Kidney (tissue), 14 donors: ENCODE data around the gene SLC17A9. TPM values are rescaled to one million over a fixed set of nuclear protein-coding genes. Genes with fewer than 3 reads are reported as not detected.
A peak's percentile ranks its signal among the peaks of the same experiment; 100 is the strongest.

Experiments used
- DNase-seq, 5 donors: peaks; one replicate each; pipeline ENCODE4 v3.0.0-alpha.2; 2013 to 2020
- FAIRE-seq: peaks from 2 replicates; lab custom pipeline; 2012; peaks lifted over from hg19 to GRCh38; lab: Jason Lieb, UNC
- H3K27ac ChIP-seq, 2 donors: one replicate each; pipeline ENCODE4 v1.7.0; 2013; ENCODE audit warnings: low read depth in 2 of 2, low read length in 2 of 2, inconsistent platforms in 1 of 2
- H3K27me3 ChIP-seq: one replicate; pipeline ENCODE4 v1.7.1; 2013; ENCODE audit warnings: low read length, inconsistent platforms; ENCODE audit not compliant: control insufficient read depth, insufficient read depth
- H3K36me3 ChIP-seq, 3 donors: one replicate each; pipeline versions ENCODE4 v1.7.0 to v1.7.1; 2013; ENCODE audit warnings: low read length in 3 of 3, control low read depth in 1 of 3, inconsistent platforms in 1 of 3; ENCODE audit not compliant: insufficient read depth in 3 of 3, control insufficient read depth in 2 of 3
- H3K4me1 ChIP-seq, 3 donors: one replicate each; pipeline versions ENCODE4 v1.7.0 to v1.7.1; 2013; ENCODE audit warnings: low read length in 3 of 3, inconsistent platforms in 1 of 3, low read depth in 1 of 3; ENCODE audit not compliant: control insufficient read depth in 2 of 3, insufficient read depth in 2 of 3
- H3K4me3 ChIP-seq, 3 donors: one replicate each; pipeline versions ENCODE4 v1.7.0 to v1.8.1; 2013; ENCODE audit warnings: low read length in 3 of 3, control low read depth in 1 of 3, inconsistent platforms in 1 of 3
- H3K9ac ChIP-seq, 3 donors: one replicate each; pipeline versions ENCODE4 v1.7.0 to v1.7.1; 2013; ENCODE audit warnings: low read length in 3 of 3, control low read depth in 1 of 3, inconsistent platforms in 1 of 3
- H3K9me3 ChIP-seq, 3 donors: one replicate each; pipeline versions ENCODE4 v1.7.0 to v1.7.1; 2013; ENCODE audit warnings: low read length in 3 of 3, control low read depth in 1 of 3, inconsistent platforms in 1 of 3; ENCODE audit not compliant: control insufficient read depth in 2 of 3, insufficient read depth in 1 of 3
- CTCF ChIP-seq: IDR thresholded peaks from 3 replicates; pipeline ENCODE4 v1.5.1; 2012; ENCODE audit warnings: mild to moderate bottlenecking, moderate library complexity, borderline replicate concordance; ENCODE audit not compliant: insufficient read depth; ENCODE audit errors: extremely low read depth
- intact Hi-C: fragments of 100-400 bp; cut with DNase I; formaldehyde crosslinking; loops from one replicate; pipeline ENCODE4 v1.11.1; 2022
- polyA plus RNA-seq: library from polyadenylated mRNA; stranded (reverse); fragments of 350-450 nt; fragmentation: Illumina TruSeq; extraction: RNeasy Lipid Tissue Mini Kit (QIAGEN cat#74804); gene quantifications from one replicate; pipeline ENCODE4 v1.2.3, GENCODE V29; 2014; ENCODE audit warnings: low read depth, low replicate concordance; ENCODE audit not compliant: insufficient read depth
- total RNA-seq: library from RNA; stranded (reverse); fragmentation: NEBNext Ultra II Directional; extraction: Animal tissue kit (Norgen Biotek cat#: 25700); gene quantifications from one replicate; pipeline ENCODE4 v1.2.1, GENCODE V29; 2021
- donor health status: control.
- donor health status: control.
- donor health status: control.
- donor health status: control.
- donor health status: control.
- donor health status: DM: yes; HTN: yes; CAD: no.
- donor health status: Normal renal cell carcinoma (clear cell type).

The SLC17A9 gene
- total and polyA plus RNA-seq, 2 donors from 2014 or later: 2.0 to 9.5 TPM

- intact Hi-C loops: no loop called here
- Histone ChIP-seq H3K4me3 (no peak overlapping the region), H3K9me3 (no peaks in the 10 kb centered on the region), H3K36me3 (peaks cover 18 to 72% (median 69%) of the 10 kb centered on the region in 3 donors), H3K27me3 (no peaks in the 10 kb centered on the region), H3K9ac (no peak overlapping the region), H3K27ac (no peak overlapping the region), H3K4me1 (no peaks in the 10 kb centered on the region)
- no peak for TF ChIP-seq CTCF
- FAIRE-seq: no peak
- no peak for DNase-seq
Observed at GRCh38 chr20:62906209-62906608, 46.3 kb upstream of the SLC17A9 start.

GRCh38 chr20:62906647-62907375 is 45.7 kb upstream of the SLC17A9 start:
- Histone ChIP-seq H3K4me1 (no peaks in the 10 kb centered on the region), H3K9me3 (no peaks in the 10 kb centered on the region), H3K27me3 (no peaks in the 10 kb centered on the region), H3K36me3 (peaks cover 18 to 77% (median 72%) of the 10 kb centered on the region in 3 donors), H3K9ac (no peak overlapping the region), H3K4me3 (no peak overlapping the region), H3K27ac (no peak overlapping the region)
- intact Hi-C loops: no loop called here
- no peak for FAIRE-seq
- no peak for TF ChIP-seq CTCF
- no peak for DNase-seq

GRCh38 chr20:62907384-62908317 is 44.9 kb upstream of the SLC17A9 start:
- H3K36me3 ChIP-seq: peaks cover 18 to 77% (median 74%) of the 10 kb centered on the region in 3 donors
- TF ChIP-seq CTCF: peak; percentile 14
- intact Hi-C loops: no loop called here
- no peaks in the 10 kb centered on the region for H3K9me3 ChIP-seq
- DNase-seq (no peak), FAIRE-seq (no peak)
- H3K27me3 ChIP-seq: no peaks in the 10 kb centered on the region
- no peaks in the 10 kb centered on the region for H3K4me1 ChIP-seq
- H3K4me3 ChIP-seq: no peak overlapping the region
- H3K27ac ChIP-seq: no peak overlapping the region
- no peak overlapping the region for H3K9ac ChIP-seq
